ENCODE measurements around the gene SCO2. TPM values are rescaled to one million over a fixed set of nuclear protein-coding genes. Genes with fewer than 3 reads are reported as not detected.
A peak's percentile ranks its signal among the peaks of the same experiment; 100 is the strongest.

SCO2 gene
- total and polyA plus RNA-seq, 2 of the 13 experiments (the other 11 are each of a cell fraction or from before 2014, with no cell fraction given): 0.32 to 3.7 TPM

DNA sequence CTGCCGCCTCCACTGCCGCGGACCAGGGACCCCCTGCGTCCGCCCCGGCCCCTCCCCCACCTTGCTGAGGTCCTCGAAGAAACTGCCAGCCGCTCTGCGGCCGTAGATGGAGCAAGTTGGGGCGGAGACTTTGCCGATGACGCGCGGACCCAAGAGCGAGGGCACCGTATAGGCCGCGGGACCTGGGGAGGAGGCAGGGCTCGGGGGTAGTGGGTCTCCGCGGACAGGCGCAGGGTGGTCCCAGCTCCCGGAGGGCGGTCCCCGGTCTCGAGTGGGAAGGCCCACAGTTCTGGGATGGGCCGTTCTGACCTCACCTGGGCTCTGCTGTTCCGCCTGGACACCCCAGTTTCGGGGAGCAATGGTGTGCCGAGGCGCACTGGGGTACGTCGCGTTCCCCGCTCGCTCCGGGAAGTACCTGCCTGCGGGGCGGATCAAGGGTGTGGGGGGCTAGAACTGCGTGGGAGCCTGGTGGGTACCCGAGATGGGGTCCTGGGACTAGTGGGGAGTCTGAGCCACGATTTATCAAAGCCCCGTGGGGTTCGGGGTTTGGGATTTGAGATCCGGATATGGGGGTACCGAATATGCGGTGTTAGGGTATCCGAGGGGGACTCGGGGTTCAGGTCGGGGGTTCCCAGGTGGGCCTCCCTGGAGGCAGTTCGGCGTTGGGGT is 5.6 kb upstream of the SCO2 start (continued):
- no peak for TF ChIP-seq ZNF776 (CRISPR knock-in tag; IDR thresholded peaks at IDR 0.05)
- TF ChIP-seq MXD4 (CRISPR knock-in tag; IDR thresholded peaks at IDR 0.05): no peak
- TF ChIP-seq TMF1 (CRISPR knock-in tag; IDR thresholded peaks at IDR 0.05; ENCODE audit: low read depth): peak; percentile 47; the same call in 1 of the 2 replicates
- no peak for TF ChIP-seq ETV5 (CRISPR knock-in tag; IDR thresholded peaks at IDR 0.05; ENCODE audit: borderline replicate concordance)
- no peak for TF ChIP-seq SNAPC5 (CRISPR knock-in tag; IDR thresholded peaks at IDR 0.05; ENCODE audit: borderline replicate concordance)
- no peak for TF ChIP-seq ZNF317 (CRISPR knock-in tag; IDR thresholded peaks at IDR 0.05)
- peak; percentile 39; the same call in 1 of the 2 replicates for TF ChIP-seq GATA4 (IDR thresholded peaks at IDR 0.05; ENCODE audit: borderline replicate concordance, low read depth)
- no peak; the same call in 1 of the 2 replicates for TF ChIP-seq ZNF234 (CRISPR knock-in tag; conservative IDR thresholded peaks at IDR 0.05)
- TF ChIP-seq ZNF430 (CRISPR knock-in tag; IDR thresholded peaks at IDR 0.05): peak; percentile 6; the same call in 1 of the 2 replicates
- TF ChIP-seq FOXK1 (CRISPR knock-in tag; IDR thresholded peaks at IDR 0.05; ENCODE audit: borderline replicate concordance, low read depth): no peak
- no peak; the same call in 1 of the 2 replicates for TF ChIP-seq ZNF816 (CRISPR knock-in tag; IDR thresholded peaks at IDR 0.05; ENCODE audit: borderline replicate concordance)
- no peak for TF ChIP-seq FOXM1 (CRISPR knock-in tag; IDR thresholded peaks at IDR 0.05)
- TF ChIP-seq NONO (IDR thresholded peaks at IDR 0.05): no peak
- TF ChIP-seq NONO (CRISPR knock-in tag; conservative IDR thresholded peaks at IDR 0.05): peak; percentile 74
- no peak for TF ChIP-seq GMEB2 (CRISPR knock-in tag; IDR thresholded peaks at IDR 0.05; ENCODE audit: low read depth)
- TF ChIP-seq PBX3 (CRISPR knock-in tag; IDR thresholded peaks at IDR 0.05; ENCODE audit: borderline replicate concordance): no peak
- TF ChIP-seq HHEX (CRISPR knock-in tag; IDR thresholded peaks at IDR 0.05): no peak
- no peak for TF ChIP-seq ZFP41 (CRISPR knock-in tag; IDR thresholded peaks at IDR 0.05; ENCODE audit: borderline replicate concordance)
- TF ChIP-seq ZNF496 (CRISPR knock-in tag; IDR thresholded peaks at IDR 0.05; ENCODE audit: insufficient replicate concordance): no peak
- TF ChIP-seq, protein P1, sequence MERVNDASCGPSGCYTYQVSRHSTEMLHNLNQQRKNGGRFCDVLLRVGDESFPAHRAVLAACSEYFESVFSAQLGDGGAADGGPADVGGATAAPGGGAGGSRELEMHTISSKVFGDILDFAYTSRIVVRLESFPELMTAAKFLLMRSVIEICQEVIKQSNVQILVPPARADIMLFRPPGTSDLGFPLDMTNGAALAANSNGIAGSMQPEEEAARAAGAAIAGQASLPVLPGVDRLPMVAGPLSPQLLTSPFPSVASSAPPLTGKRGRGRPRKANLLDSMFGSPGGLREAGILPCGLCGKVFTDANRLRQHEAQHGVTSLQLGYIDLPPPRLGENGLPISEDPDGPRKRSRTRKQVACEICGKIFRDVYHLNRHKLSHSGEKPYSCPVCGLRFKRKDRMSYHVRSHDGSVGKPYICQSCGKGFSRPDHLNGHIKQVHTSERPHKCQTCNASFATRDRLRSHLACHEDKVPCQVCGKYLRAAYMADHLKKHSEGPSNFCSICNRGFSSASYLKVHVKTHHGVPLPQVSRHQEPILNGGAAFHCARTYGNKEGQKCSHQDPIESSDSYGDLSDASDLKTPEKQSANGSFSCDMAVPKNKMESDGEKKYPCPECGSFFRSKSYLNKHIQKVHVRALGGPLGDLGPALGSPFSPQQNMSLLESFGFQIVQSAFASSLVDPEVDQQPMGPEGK (CRISPR knock-in tag; IDR thresholded peaks at IDR 0.05): peak; percentile 19
- TF ChIP-seq ZFYVE20 (CRISPR knock-in tag; IDR thresholded peaks at IDR 0.05; ENCODE audit: borderline replicate concordance, low read depth): no peak
- no peak for TF ChIP-seq FOXJ3 (CRISPR knock-in tag; IDR thresholded peaks at IDR 0.05; ENCODE audit: borderline replicate concordance)
- TF ChIP-seq PPARG (CRISPR knock-in tag; conservative IDR thresholded peaks at IDR 0.05): no peak
- no peak for TF ChIP-seq ZFY (CRISPR knock-in tag; IDR thresholded peaks at IDR 0.05)
- no peak for TF ChIP-seq CENPBD1 (CRISPR knock-in tag; IDR thresholded peaks at IDR 0.05; ENCODE audit: borderline replicate concordance, low read depth)

Data from HepG2 (cell line).